ENCODE results near the gene PSAT1.

PSAT1 gene

GRCh38 chr9:78348848-78349247, 51.9 kb downstream of the PSAT1 start:
- Histone ChIP-seq H3K36me3 (replicated peaks; ENCODE audit: low read depth, low read length) (no peaks in the 10 kb centered on the region), H3K4me3 (ENCODE audit: low read length) (no peak overlapping the region), H3K27me3 (ENCODE audit: low read depth, low read length) (no peaks in the 10 kb centered on the region), H3K9me3 (ENCODE audit: insufficient read depth, low read length) (no peaks in the 10 kb centered on the region), H3K27ac (ENCODE audit: low read length) (no peak overlapping the region), H3K9ac (ENCODE audit: low read length) (no peak overlapping the region), H3K4me2 (ENCODE audit: low read length) (no peak overlapping the region), H3K4me1 (ENCODE audit: low read length) (no peaks in the 10 kb centered on the region), H3K79me2 (ENCODE audit: low read length) (no peaks in the 10 kb centered on the region), H2AFZ (ENCODE audit: low read depth, low read length) (no peak overlapping the region), H4K20me1 (ENCODE audit: insufficient read depth, low read length) (no peaks in the 10 kb centered on the region)
- TF ChIP-seq EZH2phosphoT487 (IDR thresholded peaks at IDR 0.05; ENCODE audit: low read depth) = no peak
- no peak for TF ChIP-seq CTCF (IDR thresholded peaks at IDR 0.05; ENCODE audit: low read depth, low read length)

- H3K4me2 ChIP-seq (ENCODE audit: low read length) = no peak overlapping the region
- no peak overlapping the region for H3K27ac ChIP-seq (ENCODE audit: low read length)
- H3K4me3 ChIP-seq (ENCODE audit: low read length) = no peak overlapping the region
- no peaks in the 10 kb centered on the region for H3K36me3 ChIP-seq (replicated peaks; ENCODE audit: low read depth, low read length)
- H2AFZ ChIP-seq (ENCODE audit: low read depth, low read length) = no peak overlapping the region
- no peaks in the 10 kb centered on the region for H3K79me2 ChIP-seq (ENCODE audit: low read length)
- H3K4me1 ChIP-seq (ENCODE audit: low read length) = no peaks in the 10 kb centered on the region
- H3K27me3 ChIP-seq (ENCODE audit: low read depth, low read length) = no peaks in the 10 kb centered on the region
- no peaks in the 10 kb centered on the region for H4K20me1 ChIP-seq (ENCODE audit: insufficient read depth, low read length)
- no peak overlapping the region for H3K9ac ChIP-seq (ENCODE audit: low read length)
- TF ChIP-seq EZH2phosphoT487 (IDR thresholded peaks at IDR 0.05; ENCODE audit: low read depth) (no peak), CTCF (IDR thresholded peaks at IDR 0.05; ENCODE audit: low read depth, low read length) (no peak)
- no peaks in the 10 kb centered on the region for H3K9me3 ChIP-seq (ENCODE audit: insufficient read depth, low read length)
Measured at GRCh38 chr9:78351816-78352215, 54.9 kb downstream of the PSAT1 start.

- H3K79me2 ChIP-seq (ENCODE audit: low read length) = no peaks in the 10 kb centered on the region
- TF ChIP-seq EZH2phosphoT487 (IDR thresholded peaks at IDR 0.05; ENCODE audit: low read depth) = no peak
- no peak for TF ChIP-seq CTCF (IDR thresholded peaks at IDR 0.05; ENCODE audit: low read depth, low read length)
- H3K36me3 ChIP-seq (replicated peaks; ENCODE audit: low read depth, low read length) = no peaks in the 10 kb centered on the region
- H3K4me1 ChIP-seq (ENCODE audit: low read length) = peaks cover 6% of the 10 kb centered on the region
- no peak overlapping the region for H3K27ac ChIP-seq (ENCODE audit: low read length)
- H3K27me3 ChIP-seq (ENCODE audit: low read depth, low read length) = no peaks in the 10 kb centered on the region
- no peak overlapping the region for H3K9ac ChIP-seq (ENCODE audit: low read length)
- H3K4me3 ChIP-seq (ENCODE audit: low read length) = no peak overlapping the region
- no peaks in the 10 kb centered on the region for H3K9me3 ChIP-seq (ENCODE audit: insufficient read depth, low read length)
- H3K4me2 ChIP-seq (ENCODE audit: low read length) = no peak overlapping the region
- no peak overlapping the region for H2AFZ ChIP-seq (ENCODE audit: low read depth, low read length)
- H4K20me1 ChIP-seq (ENCODE audit: insufficient read depth, low read length) = no peaks in the 10 kb centered on the region
Measured at GRCh38 chr9:78354324-78354973, 57.5 kb downstream of the PSAT1 start.

- TF ChIP-seq CTCF (IDR thresholded peaks at IDR 0.05; ENCODE audit: low read depth, low read length) (no peak), EZH2phosphoT487 (IDR thresholded peaks at IDR 0.05; ENCODE audit: low read depth) (no peak)
- Histone ChIP-seq H2AFZ (ENCODE audit: low read depth, low read length) (no peak overlapping the region), H3K4me3 (ENCODE audit: low read length) (no peak overlapping the region), H3K27ac (ENCODE audit: low read length) (no peak overlapping the region), H3K79me2 (ENCODE audit: low read length) (no peaks in the 10 kb centered on the region), H3K36me3 (replicated peaks; ENCODE audit: low read depth, low read length) (no peaks in the 10 kb centered on the region), H3K9me3 (ENCODE audit: insufficient read depth, low read length) (no peaks in the 10 kb centered on the region), H4K20me1 (ENCODE audit: insufficient read depth, low read length) (no peaks in the 10 kb centered on the region), H3K27me3 (ENCODE audit: low read depth, low read length) (no peaks in the 10 kb centered on the region), H3K9ac (ENCODE audit: low read length) (no peak overlapping the region), H3K4me1 (ENCODE audit: low read length) (peaks cover 6% of the 10 kb centered on the region), H3K4me2 (ENCODE audit: low read length) (no peak overlapping the region)
Measured at GRCh38 chr9:78354989-78355388, 58.1 kb downstream of the PSAT1 start.
